Neural crest cell (in vitro differentiated cells): ENCODE measurements around the gene TLCD5. TPM values are rescaled to one million over a fixed set of nuclear protein-coding genes. Genes with fewer than 3 reads are reported as not detected.
A peak's percentile ranks its signal among the peaks of the same experiment; 100 is the strongest.

Source experiments
- DNase-seq: peaks from one replicate; pipeline ENCODE4 v3.0.0; 2021; ENCODE audit warnings: low read depth, mixed read lengths, low spot score
- H3K27ac Mint-ChIP-seq: one replicate; pipeline ENCODE4 v1.8.0; 2021; ENCODE audit warnings: mild to moderate bottlenecking, mixed read lengths; ENCODE audit not compliant: unreplicated experiment
- H3K27me3 Mint-ChIP-seq: 2 replicates; pipeline ENCODE4 v1.8.0; 2021; ENCODE audit warnings: low read depth, mild to moderate bottlenecking, mixed read lengths
- H3K36me3 Mint-ChIP-seq: 2 replicates; pipeline ENCODE4 v1.8.0; 2021; ENCODE audit warnings: low read depth, mild to moderate bottlenecking, mixed read lengths
- H3K4me1 Mint-ChIP-seq: 2 replicates; pipeline ENCODE4 v1.8.0; 2021; ENCODE audit warnings: mixed read lengths
- H3K4me3 Mint-ChIP-seq: one replicate; pipeline ENCODE4 v1.8.0; 2021; ENCODE audit warnings: mild to moderate bottlenecking, mixed read lengths
- H3K9me3 Mint-ChIP-seq: 2 replicates; pipeline ENCODE4 v1.8.0; 2021; ENCODE audit warnings: mixed read lengths
- total RNA-seq: library from RNA; stranded (reverse); gene quantifications from 2 replicates; pipeline ENCODE4 v1.2.1, GENCODE V29; 2021
- TF ChIP-seq, protein P1 (sequence below): fragments of 200-600 bp; sonication (generic); conservative IDR thresholded peaks from 2 replicates; pipeline ENCODE4 v1.5.0; 2021; ENCODE audit warnings: antibody characterized with exemption, mild to moderate bottlenecking

Gene TLCD5
- total RNA-seq, 1 donor from 2014 or later = 16.8 TPM

DNA sequence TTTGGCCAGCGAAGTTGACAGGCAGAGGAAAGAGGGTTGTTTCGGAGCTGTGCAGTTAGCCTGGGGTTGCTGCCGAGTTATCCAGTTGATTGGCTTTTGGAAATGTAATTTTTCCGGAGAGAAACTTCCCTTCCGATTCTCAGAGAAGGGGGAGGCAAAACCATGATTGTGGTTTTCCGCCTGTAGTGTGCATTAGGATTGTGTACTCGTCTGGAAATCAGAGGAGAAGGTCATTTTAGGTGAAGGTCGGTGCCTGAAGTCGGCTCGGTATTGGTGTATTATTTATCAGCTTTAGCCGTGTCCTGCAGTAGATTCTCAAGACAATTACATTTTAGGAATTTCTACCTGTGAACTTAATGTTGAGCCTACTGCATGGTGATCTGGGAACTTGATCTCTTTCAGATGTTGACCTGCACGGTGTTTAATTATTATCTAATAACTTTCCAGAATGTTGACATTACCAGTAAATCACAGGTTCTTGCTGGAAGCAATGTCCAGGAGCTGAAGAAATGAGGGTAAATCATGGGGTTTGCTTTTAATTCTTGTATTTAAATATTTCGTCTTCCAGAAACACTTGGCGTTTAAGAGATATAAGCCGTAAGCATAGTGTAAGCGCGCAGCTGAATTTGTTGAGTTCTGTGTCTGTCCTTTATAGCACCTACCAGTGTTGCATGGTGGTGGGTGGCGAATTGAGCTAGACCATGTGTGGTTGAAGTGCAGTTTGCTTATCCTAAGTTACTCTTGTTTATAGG, 12.4 kb downstream of the TLCD5 start:
- TF ChIP-seq, protein P1, sequence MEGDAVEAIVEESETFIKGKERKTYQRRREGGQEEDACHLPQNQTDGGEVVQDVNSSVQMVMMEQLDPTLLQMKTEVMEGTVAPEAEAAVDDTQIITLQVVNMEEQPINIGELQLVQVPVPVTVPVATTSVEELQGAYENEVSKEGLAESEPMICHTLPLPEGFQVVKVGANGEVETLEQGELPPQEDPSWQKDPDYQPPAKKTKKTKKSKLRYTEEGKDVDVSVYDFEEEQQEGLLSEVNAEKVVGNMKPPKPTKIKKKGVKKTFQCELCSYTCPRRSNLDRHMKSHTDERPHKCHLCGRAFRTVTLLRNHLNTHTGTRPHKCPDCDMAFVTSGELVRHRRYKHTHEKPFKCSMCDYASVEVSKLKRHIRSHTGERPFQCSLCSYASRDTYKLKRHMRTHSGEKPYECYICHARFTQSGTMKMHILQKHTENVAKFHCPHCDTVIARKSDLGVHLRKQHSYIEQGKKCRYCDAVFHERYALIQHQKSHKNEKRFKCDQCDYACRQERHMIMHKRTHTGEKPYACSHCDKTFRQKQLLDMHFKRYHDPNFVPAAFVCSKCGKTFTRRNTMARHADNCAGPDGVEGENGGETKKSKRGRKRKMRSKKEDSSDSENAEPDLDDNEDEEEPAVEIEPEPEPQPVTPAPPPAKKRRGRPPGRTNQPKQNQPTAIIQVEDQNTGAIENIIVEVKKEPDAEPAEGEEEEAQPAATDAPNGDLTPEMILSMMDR = no peak
- no peaks in the 10 kb centered on the region for H3K9me3 Mint-ChIP-seq
- H3K4me1 Mint-ChIP-seq = peaks cover 44% of the 10 kb centered on the region
- no peaks in the 10 kb centered on the region for H3K36me3 Mint-ChIP-seq
- peak overlapping the region; percentile 97 for H3K4me3 Mint-ChIP-seq
- DNase-seq = no peak
- no peaks in the 10 kb centered on the region for H3K27me3 Mint-ChIP-seq
- H3K27ac Mint-ChIP-seq = peak overlapping the region; percentile 89

DNA sequence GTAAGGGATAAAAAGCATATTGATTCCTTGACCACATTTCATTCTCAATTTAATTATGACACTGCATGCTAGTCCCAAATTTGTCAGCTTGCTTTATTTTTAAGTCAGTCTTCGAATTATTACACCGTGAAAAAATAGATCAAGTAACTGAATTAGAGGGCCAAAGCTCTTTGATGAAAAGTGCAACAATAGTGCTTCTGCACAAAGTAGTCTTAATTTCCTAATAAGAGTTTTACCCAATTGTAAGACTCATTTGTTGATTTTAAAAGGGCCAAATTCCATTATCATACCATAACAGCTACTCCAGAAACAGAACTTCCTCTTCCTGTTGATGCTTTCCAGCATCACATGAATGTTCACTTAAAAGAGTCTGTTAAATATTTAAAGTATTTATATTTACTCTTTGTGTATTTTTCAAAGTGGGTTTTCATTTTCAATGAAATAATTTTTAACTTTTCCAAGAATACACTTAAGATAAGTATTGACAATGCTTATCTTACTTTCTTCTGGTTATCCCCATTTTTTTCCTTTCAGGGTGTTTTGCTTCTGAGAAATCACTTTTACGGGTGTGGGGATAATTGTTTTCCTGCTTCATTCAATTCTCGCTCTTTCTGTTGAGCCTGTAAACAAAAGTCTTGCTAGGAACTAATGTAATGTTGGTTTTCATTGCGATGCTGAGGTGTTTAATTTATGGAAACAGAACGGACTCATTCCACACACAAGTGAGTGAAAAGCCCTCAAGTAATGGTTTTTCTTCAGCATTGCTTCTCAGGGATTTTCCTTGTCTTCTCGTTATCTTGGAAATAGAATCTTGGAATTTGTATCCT, 13.2 kb downstream of the TLCD5 start:
- Mint-ChIP-seq H3K9me3 (no peaks in the 10 kb centered on the region), H3K27ac (no peak overlapping the region), H3K27me3 (no peaks in the 10 kb centered on the region), H3K4me3 (peak overlapping the region; percentile 97), H3K4me1 (peaks cover 44% of the 10 kb centered on the region), H3K36me3 (no peaks in the 10 kb centered on the region)
- TF ChIP-seq, protein P1 = no peak
- no peak for DNase-seq

DNA sequence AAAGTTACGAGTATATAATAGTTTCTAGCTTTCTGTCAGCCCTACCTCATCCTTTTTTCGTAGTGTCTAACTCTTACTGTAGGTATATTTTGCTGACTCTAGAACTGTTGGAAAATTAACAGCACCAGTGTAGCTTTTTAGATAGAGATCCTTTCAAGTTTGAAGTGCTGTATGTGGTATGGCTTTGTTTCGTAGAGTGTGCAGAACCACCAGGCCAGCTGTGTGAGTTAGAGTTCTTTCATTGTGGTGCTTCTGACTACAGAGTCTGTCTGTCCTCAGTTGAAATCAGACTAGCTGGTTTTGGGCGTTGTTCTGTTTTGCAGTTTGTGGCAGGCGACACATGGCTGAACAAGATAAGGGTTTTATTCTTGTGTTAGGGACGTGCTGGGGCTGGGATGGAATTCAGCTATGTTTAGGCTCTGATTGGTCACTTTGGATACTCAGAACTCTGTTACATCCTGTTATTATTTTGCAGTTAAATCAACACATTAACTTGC, 14.3 kb downstream of the TLCD5 start:
- peak overlapping the region; percentile 86 for H3K4me3 Mint-ChIP-seq
- peaks cover 47% of the 10 kb centered on the region for H3K4me1 Mint-ChIP-seq
- H3K36me3 Mint-ChIP-seq = no peaks in the 10 kb centered on the region
- peak overlapping the region; percentile 12 for H3K27ac Mint-ChIP-seq
- H3K27me3 Mint-ChIP-seq = no peaks in the 10 kb centered on the region
- no peaks in the 10 kb centered on the region for H3K9me3 Mint-ChIP-seq
- no peak for DNase-seq
- TF ChIP-seq, protein P1 = no peak

DNA sequence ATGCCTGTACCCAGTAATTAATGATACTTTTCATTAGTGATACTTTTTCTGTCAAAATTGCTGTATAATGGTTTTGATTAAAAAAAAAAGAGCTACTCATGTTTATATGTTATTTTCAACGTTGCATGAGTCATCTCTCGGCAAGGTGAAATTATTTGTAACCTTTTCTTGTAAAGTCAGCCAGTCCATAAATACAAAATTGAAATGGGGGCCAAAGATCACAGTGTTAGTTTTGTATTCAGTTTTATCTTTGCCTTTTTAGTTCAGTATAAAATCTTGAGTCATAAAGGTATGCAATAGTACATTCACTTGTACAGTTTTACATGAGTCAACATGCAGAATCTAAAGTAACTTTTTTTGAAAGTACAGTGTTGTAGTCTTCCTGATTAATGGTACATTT, 15.4 kb downstream of the TLCD5 start:
- Mint-ChIP-seq H3K27me3 (no peaks in the 10 kb centered on the region), H3K4me1 (peaks cover 50% of the 10 kb centered on the region), H3K4me3 (no peak overlapping the region), H3K36me3 (no peaks in the 10 kb centered on the region), H3K9me3 (no peaks in the 10 kb centered on the region), H3K27ac (no peak overlapping the region)
- TF ChIP-seq, protein P1 = no peak
- no peak for DNase-seq

DNA sequence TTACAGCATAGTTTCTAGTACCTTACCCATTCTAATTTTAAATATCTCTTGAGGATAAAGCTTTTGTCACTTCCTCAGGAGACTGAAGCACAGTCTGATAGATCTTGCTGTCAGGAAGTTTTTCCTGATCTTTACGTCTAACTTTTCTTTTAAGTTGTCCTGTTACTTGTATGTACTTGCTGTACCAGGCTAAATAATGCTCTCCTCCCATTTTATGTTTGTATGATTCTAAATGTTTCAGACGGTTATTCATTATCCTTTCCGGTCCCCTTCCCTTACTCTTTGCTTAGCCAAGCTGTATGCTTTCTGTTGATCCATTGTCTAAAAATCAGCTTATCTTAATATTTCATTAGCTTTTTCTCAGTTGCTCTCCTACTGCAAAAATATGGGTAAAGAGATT, 17.1 kb downstream of the TLCD5 start:
- no peak for DNase-seq
- no peak overlapping the region for H3K27ac Mint-ChIP-seq
- H3K36me3 Mint-ChIP-seq = no peaks in the 10 kb centered on the region
- peaks cover 51% of the 10 kb centered on the region for H3K4me1 Mint-ChIP-seq
- H3K4me3 Mint-ChIP-seq = no peak overlapping the region
- TF ChIP-seq, protein P1 = no peak
- no peaks in the 10 kb centered on the region for H3K9me3 Mint-ChIP-seq
- no peaks in the 10 kb centered on the region for H3K27me3 Mint-ChIP-seq
